ENCODE data around the gene SETD2.

DNA sequence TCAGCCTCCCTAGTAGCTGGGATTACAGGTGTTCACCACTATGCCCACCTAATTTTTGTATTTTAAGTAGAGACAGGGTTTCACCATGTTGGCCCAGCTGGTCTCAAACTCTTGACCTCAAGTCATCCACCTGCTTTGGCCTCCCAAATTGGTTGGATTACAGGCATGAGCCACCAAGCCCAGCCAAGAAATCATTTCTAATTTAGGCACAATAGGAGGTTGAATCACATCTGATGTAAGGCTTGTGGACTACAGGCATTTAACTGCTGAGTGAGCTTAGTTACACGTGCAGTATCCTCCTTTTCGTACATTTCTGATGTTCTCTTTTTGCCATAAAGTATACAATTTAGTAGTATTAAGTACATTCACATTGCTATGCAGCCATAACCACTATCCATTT, 31.1 kb upstream of the SETD2 start:
- TF ChIP-seq, protein P1, sequence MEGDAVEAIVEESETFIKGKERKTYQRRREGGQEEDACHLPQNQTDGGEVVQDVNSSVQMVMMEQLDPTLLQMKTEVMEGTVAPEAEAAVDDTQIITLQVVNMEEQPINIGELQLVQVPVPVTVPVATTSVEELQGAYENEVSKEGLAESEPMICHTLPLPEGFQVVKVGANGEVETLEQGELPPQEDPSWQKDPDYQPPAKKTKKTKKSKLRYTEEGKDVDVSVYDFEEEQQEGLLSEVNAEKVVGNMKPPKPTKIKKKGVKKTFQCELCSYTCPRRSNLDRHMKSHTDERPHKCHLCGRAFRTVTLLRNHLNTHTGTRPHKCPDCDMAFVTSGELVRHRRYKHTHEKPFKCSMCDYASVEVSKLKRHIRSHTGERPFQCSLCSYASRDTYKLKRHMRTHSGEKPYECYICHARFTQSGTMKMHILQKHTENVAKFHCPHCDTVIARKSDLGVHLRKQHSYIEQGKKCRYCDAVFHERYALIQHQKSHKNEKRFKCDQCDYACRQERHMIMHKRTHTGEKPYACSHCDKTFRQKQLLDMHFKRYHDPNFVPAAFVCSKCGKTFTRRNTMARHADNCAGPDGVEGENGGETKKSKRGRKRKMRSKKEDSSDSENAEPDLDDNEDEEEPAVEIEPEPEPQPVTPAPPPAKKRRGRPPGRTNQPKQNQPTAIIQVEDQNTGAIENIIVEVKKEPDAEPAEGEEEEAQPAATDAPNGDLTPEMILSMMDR (IDR thresholded peaks at IDR 0.05; ENCODE audit: low read length), result no peak
- TF ChIP-seq EZH2 (IDR thresholded peaks at IDR 0.05; ENCODE audit: borderline replicate concordance, low read length), result no peak

Data from OCI-LY1 (cell line).